Hepatocyte (in vitro differentiated cells): ENCODE data around the gene VN1R4. TPM values are rescaled to one million over a fixed set of nuclear protein-coding genes. Genes with fewer than 3 reads are reported as not detected.

Experiments
- DNase-seq: peaks from one replicate; pipeline ENCODE4 v3.0.0-alpha.2; 2016; ENCODE audit warnings: low spot score
- H2AFZ ChIP-seq: fragments of 200-600 bp; sonication (generic); 2 replicates; pipeline ENCODE4 v1.6.0; 2016; ENCODE audit warnings: antibody characterized with exemption, mild to moderate bottlenecking
- H3K27ac ChIP-seq: fragments of 200-600 bp; sonication (generic); 2 replicates; pipeline ENCODE4 v1.5.1; 2016; ENCODE audit warnings: mild to moderate bottlenecking
- H3K27me3 ChIP-seq: fragments of 200-600 bp; sonication (generic); 2 replicates; pipeline ENCODE4 v1.6.1; 2016
- H3K36me3 ChIP-seq: fragments of 200-600 bp; sonication (generic); replicated peaks from 2 replicates; pipeline ENCODE4 v1.5.1; 2016; ENCODE audit warnings: low read depth; ENCODE audit not compliant: insufficient read depth
- H3K4me1 ChIP-seq: fragments of 200-600 bp; sonication (generic); 2 replicates; pipeline ENCODE4 v1.5.1; 2016; ENCODE audit warnings: mild to moderate bottlenecking, moderate library complexity; ENCODE audit not compliant: insufficient read depth
- H3K4me2 ChIP-seq: fragments of 200-600 bp; sonication (generic); 2 replicates; pipeline ENCODE4 v1.6.0; 2016
- H3K4me3 ChIP-seq: fragments of 200-600 bp; sonication (generic); 2 replicates; pipeline ENCODE4 v1.5.1; 2016; ENCODE audit warnings: mild to moderate bottlenecking
- H3K79me2 ChIP-seq: fragments of 200-600 bp; sonication (generic); 2 replicates; pipeline ENCODE4 v1.6.0; 2017; ENCODE audit warnings: mild to moderate bottlenecking
- H3K9me2 ChIP-seq: fragments of 200-600 bp; sonication (generic); replicated peaks from 2 replicates; pipeline ENCODE4 v1.6.0; 2017; ENCODE audit warnings: mild to moderate bottlenecking; ENCODE audit not compliant: insufficient read depth
- H3K9me3 ChIP-seq: fragments of 200-600 bp; sonication (generic); 2 replicates; pipeline ENCODE4 v1.5.1; 2016; ENCODE audit warnings: low read depth, mild to moderate bottlenecking
- H4K20me1 ChIP-seq: fragments of 200-600 bp; sonication (generic); 2 replicates; pipeline ENCODE4 v1.6.0; 2016; ENCODE audit warnings: mild to moderate bottlenecking; ENCODE audit not compliant: insufficient read depth, poor library complexity, severe bottlenecking
- CTCF ChIP-seq: fragments of 200-600 bp; sonication (generic); IDR thresholded peaks from 2 replicates; pipeline ENCODE4 v1.5.1; 2016; ENCODE audit warnings: antibody characterized with exemption, mild to moderate bottlenecking; ENCODE audit not compliant: poor library complexity
- EZH2 ChIP-seq: fragments of 200-600 bp; sonication (generic); IDR thresholded peaks from 2 replicates; pipeline ENCODE4 v1.6.1; 2016; ENCODE audit warnings: antibody characterized with exemption, mild to moderate bottlenecking, borderline replicate concordance
- EZH2phosphoT487 ChIP-seq: fragments of 200-600 bp; sonication (generic); IDR thresholded peaks from one replicate; pipeline ENCODE4 v1.6.1; 2018; ENCODE audit warnings: antibody characterized with exemption, mild to moderate bottlenecking, low read depth, moderate library complexity; ENCODE audit not compliant: unreplicated experiment, severe bottlenecking
- WGBS: methylation state at CpG from one replicate; pipeline ENCODE4 v1.1.6; 2016; ENCODE audit warnings: low lambda C conversion rate; ENCODE audit errors: missing lambda C conversion rate; 5-methylcytosine and 5-hydroxymethylcytosine counted together
- polyA plus RNA-seq: library from polyadenylated mRNA; unstranded; fragments of >200 nt; fragmentation: Nextera tagmentation; extraction: Ambion mirVana; gene quantifications from 2 replicates; pipeline ENCODE4 v1.2.1, GENCODE V29; 2016
- total RNA-seq: library from RNA; depleted of rRNA; stranded (reverse); fragments of >200 nt; gene quantifications from 2 replicates; pipeline ENCODE4 v1.2.3, GENCODE V29; 2014

Gene VN1R4
- total and polyA plus RNA-seq, 2 experiments from 2014 or later = not detected

- Histone ChIP-seq H3K9me3 (peaks cover 9% of the 10 kb centered on the region), H3K79me2 (peaks cover 6% of the 10 kb centered on the region), H4K20me1 (no peaks in the 10 kb centered on the region), H2AFZ (peak within 1 kb of the TSS; percentile 99), H3K36me3 (peaks cover 5% of the 10 kb centered on the region), H3K4me2 (peak within 1 kb of the TSS; percentile 80), H3K4me3 (peak within 1 kb of the TSS; percentile 96), H3K27me3 (no peaks in the 10 kb centered on the region), H3K4me1 (peaks cover 4% of the 10 kb centered on the region), H3K9me2 (no peaks in the 10 kb centered on the region), H3K27ac (peak within 1 kb of the TSS; percentile 89)
- peak; percentile 92 for DNase-seq
- TF ChIP-seq CTCF = no peak
- no peak for TF ChIP-seq EZH2
- TF ChIP-seq EZH2phosphoT487 = no peak
- WGBS = 4% methylated on average over 61 of the region's 72 CpGs
These were observed 12.8 kb downstream of the VN1R4 start, which contains the start of gene ZNF677 for GRCh38 chr19:53254411-53255341. Gene ZNF677 (minus strand): TSS chr19:53254873. CDS start chr19:53251550, 3,323 bp downstream.

GRCh38 chr19:53246498-53246897, 21.0 kb downstream of the VN1R4 start:
- H3K27me3 ChIP-seq = no peaks in the 10 kb centered on the region
- no peaks in the 10 kb centered on the region for H4K20me1 ChIP-seq
- WGBS = 94% methylated on average over 1 of the region's 1 CpG
- TF ChIP-seq EZH2 (no peak), CTCF (no peak), EZH2phosphoT487 (no peak)
- H3K4me1 ChIP-seq = no peaks in the 10 kb centered on the region
- no peak overlapping the region for H3K27ac ChIP-seq
- no peak overlapping the region for H2AFZ ChIP-seq
- peaks cover 61% of the 10 kb centered on the region for H3K9me3 ChIP-seq
- no peak overlapping the region for H3K4me3 ChIP-seq
- no peaks in the 10 kb centered on the region for H3K79me2 ChIP-seq
- DNase-seq = no peak
- H3K4me2 ChIP-seq = no peak overlapping the region
- no peaks in the 10 kb centered on the region for H3K9me2 ChIP-seq
- peaks cover 22% of the 10 kb centered on the region for H3K36me3 ChIP-seq

- Histone ChIP-seq H3K9me2 (no peaks in the 10 kb centered on the region), H2AFZ (no peak overlapping the region), H3K4me1 (no peaks in the 10 kb centered on the region), H3K4me2 (no peak overlapping the region), H3K79me2 (no peaks in the 10 kb centered on the region), H3K27me3 (no peaks in the 10 kb centered on the region), H4K20me1 (no peaks in the 10 kb centered on the region), H3K4me3 (no peak overlapping the region), H3K27ac (no peak overlapping the region), H3K36me3 (peaks cover 23% of the 10 kb centered on the region), H3K9me3 (peaks cover 65% of the 10 kb centered on the region)
- TF ChIP-seq EZH2 (no peak), EZH2phosphoT487 (no peak), CTCF (no peak)
- WGBS = 95% methylated on average over 4 of the region's 4 CpGs
- DNase-seq = no peak
These were observed 30.3 kb downstream of the VN1R4 start for GRCh38 chr19:53237114-53237777.
